Adrenal gland (tissue), 12 donors: ENCODE data around the gene TSHZ2. TPM values are rescaled to one million over a fixed set of nuclear protein-coding genes. Genes with fewer than 3 reads are reported as not detected.

Experiments used
- DNase-seq, 7 donors: peaks; one replicate each; pipeline ENCODE4 v3.0.0-alpha.2; 2019 to 2020
- H3K27ac ChIP-seq, 5 donors: fragments of 200-600 bp; sonication (generic) in 4 of 5; 1 replicate in 3 of 5; 2 replicates in 2 of 5; pipeline versions ENCODE4 v1.5.1 to v1.8.0; 2016 to 2020; ENCODE audit warnings: mild to moderate bottlenecking in 1 of 5
- H3K27me3 ChIP-seq: fragments of 200-600 bp; 2 replicates; pipeline ENCODE4 v1.8.0; 2021
- H3K36me3 ChIP-seq, 2 donors: fragments of 200-600 bp; replicated peaks in 1 of 2; 1 replicate in 1 of 2; 2 replicates in 1 of 2; pipeline versions ENCODE4 v1.5.1 to v1.8.0; 2018 to 2022
- H3K4me1 ChIP-seq, 2 donors: fragments of 200-600 bp; replicated peaks in 1 of 2; 1 replicate in 1 of 2; 2 replicates in 1 of 2; pipeline versions ENCODE4 v1.5.1 to v1.8.0; 2018 to 2021
- H3K4me3 ChIP-seq, 4 donors: fragments of 200-600 bp; sonication (generic) in 3 of 4; one replicate each; pipeline ENCODE4 v1.5.1; 2016 to 2018
- H3K9me3 ChIP-seq, 3 donors: fragments of 200-600 bp; sonication (generic) in 1 of 3; replicated peaks in 1 of 3; 1 replicate in 2 of 3; 2 replicates in 1 of 3; pipeline versions ENCODE4 v1.5.1 to v1.8.0; 2016 to 2021
- CTCF ChIP-seq, 6 experiments: fragments of 450-650 bp in 4 of 6; fragments of 200-600 bp in 2 of 6; sonication (generic) in 1 of 6; IDR thresholded peaks; 1 replicate in 5 of 6; 2 replicates in 1 of 6; pipeline versions ENCODE4 v1.5.1 to v1.8.0; 2016 to 2021; ENCODE audit warnings: antibody characterized with exemption in 6 of 6, mild to moderate bottlenecking in 2 of 6, moderate library complexity in 1 of 6
- POLR2A ChIP-seq, 2 donors: fragments of 450-650 bp; IDR thresholded peaks; one replicate each; pipeline ENCODE4 v1.6.1; 2017; ENCODE audit warnings: antibody characterized with exemption in 2 of 2, mild to moderate bottlenecking in 2 of 2, moderate library complexity in 1 of 2
- WGBS, 4 donors: extraction: QIAGEN DNeasy Blood & Tissue Kit in 2 of 4; methylation state at CpG; one replicate each; pipeline versions ENCODE4 v1.1.5 to v1.1.7; 2013 to 2017; 5-methylcytosine and 5-hydroxymethylcytosine counted together
- intact Hi-C, 2 donors: fragments of 100-400 bp; cut with DNase I; formaldehyde crosslinking; loops; one replicate each; pipeline versions ENCODE4 v1.14.1 to v1.15.0; 2022 to 2023
- polyA plus RNA-seq, 3 donors: library from polyadenylated mRNA; stranded (reverse); fragments of 200-250 nt in 2 of 3; fragments of 350-450 nt in 1 of 3; fragmentation: Illumina TruSeq in 1 of 3; extraction: RNeasy Lipid Tissue Mini Kit (QIAGEN cat#74804) in 1 of 3; gene quantifications; one replicate each; pipeline ENCODE4 v1.2.3, GENCODE V29; 2013 to 2014
- total RNA-seq, 9 donors: library from RNA; depleted of rRNA in 4 of 9; stranded (reverse); fragments of >200 nt in 4 of 9; fragments of 120-200 nt in 1 of 9; fragmentation: NEBNext Ultra II Directional in 1 of 9; extraction: Animal tissue kit (Norgen Biotek cat#: 25700) in 1 of 9; gene quantifications; one replicate each; pipeline versions ENCODE4 v1.1.0 to v1.2.4, GENCODE V29; 2013 to 2023
- donor health status: healthy with polysubstance abuse.
- donor health status: Bipolar disorder and iron deficiency.
- donor health status: DM: yes; HTN: yes; CAD: no.
- donor health status: DM: no; HTN: no; CAD: no.
- donor health status: DM: no; HTN: no; CAD: no.
- donor health status: DM: yes; HTN: yes; CAD: no.

The TSHZ2 gene
- total and polyA plus RNA-seq, 12 donors, result 20.5 to 87.1 (median 52.4) TPM

GRCh38 chr20:53017206-53017605 is 45.0 kb downstream of the TSHZ2 start:
- DNase-seq, result no peak
- H3K27me3 ChIP-seq, result no peaks in the 10 kb centered on the region
- intact Hi-C loops, result no loop called here
- no peaks in the 10 kb centered on the region for H3K9me3 ChIP-seq
- H3K4me3 ChIP-seq, result no peak overlapping the region
- H3K36me3 ChIP-seq, result no peaks in the 10 kb centered on the region
- WGBS, 4 donors, result 85 to 94% (median 93%) methylated on average over 4 of the region's 4 CpGs
- H3K4me1 ChIP-seq, result peaks cover 0 to 16% of the 10 kb centered on the region in 2 donors
- TF ChIP-seq POLR2A (IDR thresholded peaks at IDR 0.05), result no peak
- no peak for TF ChIP-seq CTCF (IDR thresholded peaks at IDR 0.05)
- H3K27ac ChIP-seq, result no peak overlapping the region

GRCh38 chr20:53019464-53019863 is 47.3 kb downstream of the TSHZ2 start:
- DNase-seq, result no peak
- peaks cover 8 to 30% of the 10 kb centered on the region in 2 donors for H3K4me1 ChIP-seq
- intact Hi-C loops, result no loop called here
- no peaks in the 10 kb centered on the region for H3K27me3 ChIP-seq
- WGBS, 4 donors, result 92 to 95% (median 94%) methylated on average over 6 of the region's 6 CpGs
- no peak overlapping the region for H3K27ac ChIP-seq
- H3K4me3 ChIP-seq, result no peak overlapping the region
- H3K9me3 ChIP-seq, result no peaks in the 10 kb centered on the region
- H3K36me3 ChIP-seq, result no peaks in the 10 kb centered on the region
- TF ChIP-seq POLR2A (IDR thresholded peaks at IDR 0.05) (no peak), CTCF (IDR thresholded peaks at IDR 0.05) (no peak)

GRCh38 chr20:53020376-53020775 is 48.2 kb downstream of the TSHZ2 start:
- intact Hi-C loops, result no loop called here
- 73 to 85% (median 76%) methylated on average over 4 of the region's 4 CpGs for WGBS, 4 donors
- Histone ChIP-seq H3K27me3 (no peaks in the 10 kb centered on the region), H3K27ac (no peak overlapping the region), H3K4me1 (peaks cover 8 to 30% of the 10 kb centered on the region in 2 donors), H3K36me3 (no peaks in the 10 kb centered on the region), H3K9me3 (no peaks in the 10 kb centered on the region), H3K4me3 (no peak overlapping the region)
- no peak for DNase-seq
- TF ChIP-seq POLR2A (IDR thresholded peaks at IDR 0.05), result no peak
- TF ChIP-seq CTCF (IDR thresholded peaks at IDR 0.05), result no peak

GRCh38 chr20:53020834-53021233 is 48.7 kb downstream of the TSHZ2 start:
- Histone ChIP-seq H3K27ac (no peak overlapping the region), H3K4me3 (no peak overlapping the region), H3K4me1 (peaks cover 8 to 30% of the 10 kb centered on the region in 2 donors), H3K9me3 (no peaks in the 10 kb centered on the region), H3K36me3 (no peaks in the 10 kb centered on the region), H3K27me3 (no peaks in the 10 kb centered on the region)
- TF ChIP-seq POLR2A (IDR thresholded peaks at IDR 0.05), result no peak
- no peak for TF ChIP-seq CTCF (IDR thresholded peaks at IDR 0.05)
- intact Hi-C loops, result no loop called here
- 78 to 91% (median 85%) methylated on average over 2 of the region's 2 CpGs for WGBS, 4 donors
- DNase-seq, result no peak
